Stomach (tissue), 4 donors: ENCODE results near the gene ST14.

Source experiments
- POLR2A ChIP-seq, 4 donors: fragments of 450-650 bp; IDR thresholded peaks; one replicate each; pipeline ENCODE4 v1.6.1; 2016; ENCODE audit warnings: antibody characterized with exemption in 4 of 4, control low read depth in 2 of 4, mild to moderate bottlenecking in 1 of 4, moderate library complexity in 1 of 4
- POLR2AphosphoS5 ChIP-seq, 3 donors: sonication (generic); formaldehyde crosslinking; IDR thresholded peaks; one replicate each; pipeline ENCODE4 v1.6.1; 2016; ENCODE audit warnings: antibody characterized with exemption in 3 of 3
- TF ChIP-seq, protein P1 (sequence below), 7 experiments: fragments of 450-650 bp in 4 of 7; fragments of 200-600 bp in 3 of 7; sonication (generic) in 3 of 7; IDR thresholded peaks; one replicate each; pipeline ENCODE4 v1.5.1; 2016 to 2019; ENCODE audit warnings: antibody characterized with exemption in 7 of 7, control low read depth in 2 of 7, mild to moderate bottlenecking in 1 of 7

DNA sequence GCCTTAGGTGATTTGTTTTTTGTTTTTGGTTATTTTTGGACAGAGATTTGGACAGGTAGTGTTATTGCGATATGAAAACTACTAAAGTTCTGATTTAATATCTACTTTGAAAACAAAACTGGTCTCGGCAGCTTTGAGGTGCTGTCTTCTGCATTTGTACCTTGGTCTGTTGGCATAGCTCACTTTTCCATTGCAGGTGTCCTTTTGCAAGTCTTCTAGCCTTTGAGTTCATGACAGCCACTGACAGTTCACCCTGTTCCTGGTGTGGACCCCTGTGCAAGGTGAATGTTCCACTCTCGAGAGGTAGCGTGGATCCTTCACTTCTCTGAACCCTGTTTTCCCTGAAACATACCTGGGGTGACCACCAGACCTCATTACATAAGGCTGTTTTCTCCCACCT, 44.9 kb upstream of the ST14 start:
- TF ChIP-seq, protein P1, sequence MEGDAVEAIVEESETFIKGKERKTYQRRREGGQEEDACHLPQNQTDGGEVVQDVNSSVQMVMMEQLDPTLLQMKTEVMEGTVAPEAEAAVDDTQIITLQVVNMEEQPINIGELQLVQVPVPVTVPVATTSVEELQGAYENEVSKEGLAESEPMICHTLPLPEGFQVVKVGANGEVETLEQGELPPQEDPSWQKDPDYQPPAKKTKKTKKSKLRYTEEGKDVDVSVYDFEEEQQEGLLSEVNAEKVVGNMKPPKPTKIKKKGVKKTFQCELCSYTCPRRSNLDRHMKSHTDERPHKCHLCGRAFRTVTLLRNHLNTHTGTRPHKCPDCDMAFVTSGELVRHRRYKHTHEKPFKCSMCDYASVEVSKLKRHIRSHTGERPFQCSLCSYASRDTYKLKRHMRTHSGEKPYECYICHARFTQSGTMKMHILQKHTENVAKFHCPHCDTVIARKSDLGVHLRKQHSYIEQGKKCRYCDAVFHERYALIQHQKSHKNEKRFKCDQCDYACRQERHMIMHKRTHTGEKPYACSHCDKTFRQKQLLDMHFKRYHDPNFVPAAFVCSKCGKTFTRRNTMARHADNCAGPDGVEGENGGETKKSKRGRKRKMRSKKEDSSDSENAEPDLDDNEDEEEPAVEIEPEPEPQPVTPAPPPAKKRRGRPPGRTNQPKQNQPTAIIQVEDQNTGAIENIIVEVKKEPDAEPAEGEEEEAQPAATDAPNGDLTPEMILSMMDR (IDR thresholded peaks at IDR 0.05) = no peak
- TF ChIP-seq POLR2AphosphoS5 (IDR thresholded peaks at IDR 0.05) (no peak), POLR2A (IDR thresholded peaks at IDR 0.05) (no peak)
